Naive B cell (primary cell): ENCODE measurements around the gene ELMO1. TPM values are rescaled to one million over a fixed set of nuclear protein-coding genes. Genes with fewer than 3 reads are reported as not detected.

ENCODE experiments used
- ATAC-seq, 2 donors: fragments of 150-1000 bp; cut with Tn5 transposase; 2 replicates each; pipeline ENCODE4 v1.10.0; 2021; ENCODE audit warnings: low read depth in 2 of 2, mild to moderate bottlenecking in 2 of 2, moderate library complexity in 2 of 2
- DNase-seq: peaks from one replicate; pipeline ENCODE4 v3.0.0; 2022
- H3K27ac Mint-ChIP-seq, 6 donors: one replicate each; pipeline ENCODE4 v1.8.0; 2020 to 2022; ENCODE audit warnings: mild to moderate bottlenecking in 6 of 6, mixed read lengths in 6 of 6, moderate library complexity in 5 of 6, inconsistent platforms in 2 of 6
- H3K27me3 Mint-ChIP-seq, 3 donors: one replicate each; pipeline ENCODE4 v1.8.0; 2021 to 2022; ENCODE audit warnings: mixed read lengths in 3 of 3, mild to moderate bottlenecking in 1 of 3
- H3K36me3 Mint-ChIP-seq, 2 donors: one replicate each; pipeline ENCODE4 v1.8.0; 2020 to 2022; ENCODE audit warnings: mixed read lengths in 2 of 2, inconsistent platforms in 1 of 2, mild to moderate bottlenecking in 1 of 2
- H3K4me1 Mint-ChIP-seq, 3 donors: one replicate each; pipeline ENCODE4 v1.8.0; 2020 to 2022; ENCODE audit warnings: mixed read lengths in 3 of 3, inconsistent platforms in 1 of 3, mild to moderate bottlenecking in 1 of 3, moderate library complexity in 1 of 3
- H3K4me3 Mint-ChIP-seq, 8 donors: one replicate each; pipeline ENCODE4 v1.8.0; 2020 to 2022; ENCODE audit warnings: mild to moderate bottlenecking in 8 of 8, mixed read lengths in 8 of 8, moderate library complexity in 8 of 8, inconsistent platforms in 2 of 8
- H3K9me3 Mint-ChIP-seq, 7 donors: one replicate each; pipeline ENCODE4 v1.8.0; 2020 to 2022; ENCODE audit warnings: mixed read lengths in 7 of 7, mild to moderate bottlenecking in 5 of 7, inconsistent platforms in 2 of 7, moderate library complexity in 1 of 7
- polyA plus RNA-seq, 6 donors: library from polyadenylated mRNA; unstranded; fragments of 300-500 nt; fragmentation: Illumina TruSeq; gene quantifications; one replicate each; pipeline ENCODE4 v1.2.3, GENCODE V29; 2021; ENCODE audit warnings: low read depth in 6 of 6

The ELMO1 gene
- polyA plus RNA-seq, 6 donors from 2014 or later = 42.8 to 69.9 (median 59.5) TPM

DNA sequence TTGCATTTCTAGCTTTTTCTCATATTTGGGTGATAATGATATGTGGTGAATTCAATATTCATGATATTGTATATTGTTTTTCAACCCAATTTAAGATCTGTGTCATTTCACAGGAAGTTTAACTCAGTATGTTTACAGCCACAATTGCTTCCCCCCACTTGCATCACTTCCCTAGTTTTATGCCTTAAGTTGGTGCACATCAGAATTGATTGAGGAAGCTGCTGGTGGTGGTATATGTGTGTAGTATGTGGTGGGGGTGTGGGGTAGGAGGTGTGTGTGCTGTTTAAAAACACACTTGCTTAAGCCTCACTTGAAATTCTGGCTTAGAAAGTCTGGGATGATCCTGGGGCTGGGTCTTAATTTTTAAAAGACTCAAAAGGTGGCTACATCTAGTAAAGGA lies 479.3 kb downstream of the ELMO1 start:
- Mint-ChIP-seq H3K36me3 (peaks cover 0 to 14% of the 10 kb centered on the region in 2 donors), H3K4me3 (peak overlapping the region in 1 of 8 donors; percentile 22), H3K27ac (no peak overlapping the region), H3K27me3 (no peaks in the 10 kb centered on the region), H3K9me3 (peaks cover 0 to 2% (median 0%) of the 10 kb centered on the region in 7 donors), H3K4me1 (peaks cover 25 to 38% (median 32%) of the 10 kb centered on the region in 3 donors)
- peak; percentile 72 to 82 for ATAC-seq
- no peak for DNase-seq

DNA sequence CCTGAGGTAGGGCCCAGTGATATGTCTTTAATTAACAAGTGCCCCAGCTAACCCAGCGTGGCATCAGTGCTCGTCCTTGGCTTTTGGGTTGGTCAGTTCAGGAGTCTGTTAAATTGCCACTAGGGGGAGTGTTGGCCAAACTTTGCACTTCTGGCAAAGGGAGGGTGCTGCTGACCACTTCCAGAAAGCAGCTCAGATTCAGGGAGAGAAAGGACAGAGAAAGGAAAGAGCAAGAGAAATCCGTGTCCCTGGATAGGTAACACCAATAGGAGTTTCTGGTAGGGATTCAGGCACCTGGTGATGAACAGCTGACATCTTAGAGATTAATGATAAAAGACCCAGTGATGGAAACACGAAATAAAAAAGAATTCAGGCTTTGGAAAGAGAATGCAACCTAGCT lies 481.3 kb downstream of the ELMO1 start:
- no peak overlapping the region for H3K4me3 Mint-ChIP-seq
- H3K27me3 Mint-ChIP-seq = no peaks in the 10 kb centered on the region
- no peak for ATAC-seq
- peaks cover 0 to 2% (median 0%) of the 10 kb centered on the region in 7 donors for H3K9me3 Mint-ChIP-seq
- no peak for DNase-seq
- H3K36me3 Mint-ChIP-seq = peaks cover 2 to 14% of the 10 kb centered on the region in 2 donors
- H3K27ac Mint-ChIP-seq = peak overlapping the region in 1 of 6 donors; percentile 8
- peaks cover 25 to 36% (median 34%) of the 10 kb centered on the region in 3 donors for H3K4me1 Mint-ChIP-seq

DNA sequence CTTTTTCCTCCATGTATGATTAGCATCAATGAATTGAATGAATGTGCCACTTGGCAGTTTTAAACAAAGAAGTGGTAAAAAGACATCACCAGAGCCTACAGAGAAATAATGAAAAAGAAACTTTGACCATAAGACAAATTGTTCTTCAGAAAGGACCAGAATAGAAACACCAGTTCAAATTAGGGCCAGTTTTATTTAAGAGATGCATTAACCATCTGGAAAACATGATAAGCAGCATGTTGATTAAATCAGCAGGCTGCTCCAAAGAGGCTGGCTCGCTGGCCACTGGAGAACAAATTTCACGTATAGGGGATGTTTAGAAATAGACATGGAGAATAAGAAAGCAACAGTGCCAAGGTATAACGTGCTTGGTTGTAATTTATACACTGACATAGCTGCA lies 482.0 kb downstream of the ELMO1 start:
- Mint-ChIP-seq H3K27me3 (no peaks in the 10 kb centered on the region), H3K4me1 (peaks cover 25 to 38% (median 38%) of the 10 kb centered on the region in 3 donors), H3K4me3 (no peak overlapping the region), H3K36me3 (peaks cover 8 to 14% of the 10 kb centered on the region in 2 donors), H3K27ac (peak overlapping the region in 1 of 6 donors; percentile 9), H3K9me3 (peaks cover 0 to 2% (median 0%) of the 10 kb centered on the region in 7 donors)
- no peak for ATAC-seq
- no peak for DNase-seq

DNA sequence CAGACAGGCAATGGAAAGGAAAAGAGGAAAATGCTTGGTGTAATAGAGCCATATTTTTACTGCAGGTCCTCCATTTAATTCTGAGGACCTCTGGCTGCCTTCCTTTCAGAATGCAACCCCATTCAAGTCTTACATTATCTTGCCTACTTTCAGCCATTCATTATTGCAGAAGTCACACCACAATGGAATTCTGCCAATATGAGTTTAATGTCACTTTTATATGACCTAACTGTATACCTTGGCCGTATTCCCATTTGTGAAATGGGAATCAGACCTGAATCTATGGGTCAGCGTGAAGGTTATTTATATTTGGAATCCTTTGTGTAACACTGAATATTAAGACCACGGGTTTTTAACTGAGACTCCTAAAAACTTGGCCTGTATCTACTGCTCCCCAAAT lies 482.6 kb downstream of the ELMO1 start:
- ATAC-seq = no peak
- Mint-ChIP-seq H3K36me3 (peaks cover 8 to 12% of the 10 kb centered on the region in 2 donors), H3K27ac (peak overlapping the region in 1 of 6 donors; percentile 9), H3K27me3 (no peaks in the 10 kb centered on the region), H3K9me3 (peaks cover 0 to 2% (median 0%) of the 10 kb centered on the region in 7 donors), H3K4me3 (no peak overlapping the region), H3K4me1 (peaks cover 20 to 39% (median 33%) of the 10 kb centered on the region in 3 donors)
- DNase-seq = no peak

DNA sequence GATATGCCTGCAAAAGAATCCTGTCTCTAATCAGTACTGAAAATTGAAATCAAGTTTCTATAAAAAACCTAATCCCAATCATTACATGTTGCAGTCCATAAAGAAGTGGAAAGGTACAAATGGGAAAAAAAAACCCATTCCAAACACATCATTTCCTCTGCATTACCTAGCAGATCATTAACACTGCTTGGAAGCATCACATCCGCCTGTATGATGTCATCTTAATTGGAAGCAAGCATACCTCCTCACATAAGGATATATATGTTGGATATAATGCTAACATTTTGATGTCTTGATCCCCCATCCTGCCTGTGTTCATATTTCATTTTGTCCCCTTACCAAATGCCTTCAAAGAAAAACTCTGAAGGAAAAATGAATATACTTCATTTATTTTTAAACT lies 483.0 kb downstream of the ELMO1 start:
- Mint-ChIP-seq H3K4me1 (peaks cover 20 to 40% (median 33%) of the 10 kb centered on the region in 3 donors), H3K27ac (no peak overlapping the region), H3K36me3 (peaks cover 7 to 8% of the 10 kb centered on the region in 2 donors), H3K27me3 (no peaks in the 10 kb centered on the region), H3K9me3 (peaks cover 0 to 2% (median 0%) of the 10 kb centered on the region in 7 donors), H3K4me3 (no peak overlapping the region)
- ATAC-seq (no peak), DNase-seq (no peak)

DNA sequence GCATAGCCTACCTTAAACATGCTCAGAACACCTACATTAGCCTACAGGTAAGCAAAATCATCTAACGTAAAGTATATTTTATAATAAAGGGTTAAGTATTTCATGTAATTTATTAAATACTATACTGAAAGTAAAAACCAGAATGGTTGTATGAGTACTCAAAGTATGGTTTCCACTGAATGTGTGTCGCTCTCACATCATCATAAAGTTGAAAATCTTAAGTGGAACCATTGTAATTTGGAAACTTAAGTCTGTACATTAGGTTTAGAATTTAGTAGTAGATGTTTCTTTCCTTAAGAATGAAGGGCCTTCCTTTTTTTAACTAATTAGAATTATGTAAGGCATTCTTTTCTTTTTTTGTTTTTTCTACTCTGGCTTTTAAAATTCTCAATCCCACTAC lies 484.4 kb downstream of the ELMO1 start:
- no peaks in the 10 kb centered on the region for H3K27me3 Mint-ChIP-seq
- peaks cover 0 to 2% (median 0%) of the 10 kb centered on the region in 7 donors for H3K9me3 Mint-ChIP-seq
- no peak overlapping the region for H3K4me3 Mint-ChIP-seq
- H3K4me1 Mint-ChIP-seq = peaks cover 14 to 28% (median 25%) of the 10 kb centered on the region in 3 donors
- no peak overlapping the region for H3K27ac Mint-ChIP-seq
- peaks cover 5 to 8% of the 10 kb centered on the region in 2 donors for H3K36me3 Mint-ChIP-seq
- ATAC-seq (no peak), DNase-seq (no peak)

DNA sequence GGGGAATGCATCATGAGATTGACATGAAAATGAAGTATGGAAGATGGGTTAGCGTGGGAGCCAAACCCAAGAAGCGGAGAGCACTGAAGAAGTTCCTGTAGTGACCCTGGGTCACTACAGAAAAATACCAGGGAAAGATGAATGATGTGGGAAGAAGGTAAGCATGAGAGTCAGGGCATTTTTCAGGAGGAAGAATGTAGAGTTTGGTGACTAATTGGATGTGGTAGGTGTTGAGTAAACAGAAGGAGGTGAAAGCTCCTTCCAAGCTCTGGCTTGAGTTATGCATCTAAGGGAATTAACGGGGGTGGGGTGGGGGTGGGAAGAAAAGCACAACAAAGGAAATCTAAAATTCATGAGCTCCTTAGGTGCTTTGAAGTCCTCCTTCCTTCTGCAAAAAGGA lies 486.3 kb downstream of the ELMO1 start:
- DNase-seq = no peak
- H3K4me3 Mint-ChIP-seq = no peak overlapping the region
- H3K4me1 Mint-ChIP-seq = peaks cover 12 to 24% (median 22%) of the 10 kb centered on the region in 3 donors
- no peak for ATAC-seq
- H3K36me3 Mint-ChIP-seq = peaks cover 3 to 8% of the 10 kb centered on the region in 2 donors
- H3K27ac Mint-ChIP-seq = no peak overlapping the region
- peaks cover 0 to 2% (median 0%) of the 10 kb centered on the region in 7 donors for H3K9me3 Mint-ChIP-seq
- no peaks in the 10 kb centered on the region for H3K27me3 Mint-ChIP-seq

DNA sequence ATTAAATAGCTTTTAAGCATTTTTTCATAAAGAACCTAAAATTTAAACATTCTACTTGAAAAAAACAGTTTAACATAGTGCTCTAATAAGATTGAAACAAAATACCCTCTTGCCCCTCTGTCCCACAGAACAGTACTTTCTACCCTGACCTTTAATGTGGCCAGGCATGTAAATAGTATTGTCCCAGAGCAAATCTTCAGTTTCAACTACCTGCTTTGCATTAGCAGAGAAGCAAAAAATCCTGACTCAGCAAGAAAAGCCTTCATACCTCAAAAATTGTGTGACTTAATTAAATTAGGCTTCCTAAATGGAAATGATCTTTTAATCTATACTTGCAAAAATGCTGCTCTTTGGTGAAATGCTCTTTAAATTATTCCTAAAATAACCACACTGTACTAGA lies 487.0 kb downstream of the ELMO1 start:
- Mint-ChIP-seq H3K27me3 (no peaks in the 10 kb centered on the region), H3K36me3 (peaks cover 0 to 8% of the 10 kb centered on the region in 2 donors), H3K27ac (no peak overlapping the region), H3K9me3 (no peaks in the 10 kb centered on the region), H3K4me1 (peaks cover 11 to 21% (median 20%) of the 10 kb centered on the region in 3 donors), H3K4me3 (no peak overlapping the region)
- no peak for DNase-seq
- ATAC-seq = no peak

DNA sequence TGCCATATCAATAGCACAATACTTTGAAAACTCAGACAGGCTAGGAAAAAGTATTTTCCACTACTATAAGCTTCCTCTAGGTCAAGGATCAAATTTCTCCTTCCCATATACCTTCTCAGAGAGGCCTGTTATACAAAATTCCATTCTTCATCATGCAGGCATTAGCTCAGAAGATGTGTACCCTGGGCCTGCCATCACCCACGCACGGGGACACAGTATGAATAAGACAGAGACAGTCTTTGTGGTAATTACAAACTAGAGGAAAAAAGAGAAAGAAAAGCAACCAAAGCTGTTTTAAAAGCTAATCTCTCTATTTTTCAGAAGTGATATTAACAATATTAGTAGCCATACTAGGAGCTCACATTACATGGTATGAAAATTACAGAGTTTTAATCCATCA lies 487.6 kb downstream of the ELMO1 start:
- Mint-ChIP-seq H3K4me1 (peaks cover 11 to 24% (median 21%) of the 10 kb centered on the region in 3 donors), H3K9me3 (no peaks in the 10 kb centered on the region), H3K36me3 (peaks cover 0 to 8% of the 10 kb centered on the region in 2 donors), H3K27ac (peak overlapping the region in 1 of 6 donors; percentile 39), H3K27me3 (no peaks in the 10 kb centered on the region), H3K4me3 (no peak overlapping the region)
- ATAC-seq (no peak), DNase-seq (no peak)

DNA sequence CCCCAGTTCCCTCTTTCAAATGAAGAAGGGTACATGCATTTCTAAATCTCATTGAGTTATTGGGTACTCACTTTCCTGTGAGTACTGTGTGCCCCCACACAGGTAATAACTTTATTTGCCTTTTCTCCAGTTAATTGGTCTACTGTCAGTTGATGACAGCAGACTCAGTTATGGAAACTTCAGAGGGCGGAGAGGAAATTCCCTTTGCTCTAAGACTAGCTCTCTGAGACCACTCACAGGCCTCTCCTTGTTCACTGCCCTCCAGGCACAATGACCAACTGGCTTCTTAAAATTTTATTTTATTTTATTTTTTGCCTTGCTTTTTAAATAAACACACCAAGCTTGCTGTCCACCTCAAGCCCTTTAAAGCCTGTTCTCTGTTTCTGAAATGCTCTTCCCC lies 488.6 kb downstream of the ELMO1 start:
- Mint-ChIP-seq H3K27me3 (no peaks in the 10 kb centered on the region), H3K36me3 (peaks cover 0 to 8% of the 10 kb centered on the region in 2 donors), H3K4me3 (no peak overlapping the region), H3K9me3 (no peaks in the 10 kb centered on the region), H3K4me1 (peaks cover 11 to 28% (median 27%) of the 10 kb centered on the region in 3 donors), H3K27ac (peak overlapping the region in 1 of 6 donors; percentile 28)
- ATAC-seq (no peak), DNase-seq (no peak)

DNA sequence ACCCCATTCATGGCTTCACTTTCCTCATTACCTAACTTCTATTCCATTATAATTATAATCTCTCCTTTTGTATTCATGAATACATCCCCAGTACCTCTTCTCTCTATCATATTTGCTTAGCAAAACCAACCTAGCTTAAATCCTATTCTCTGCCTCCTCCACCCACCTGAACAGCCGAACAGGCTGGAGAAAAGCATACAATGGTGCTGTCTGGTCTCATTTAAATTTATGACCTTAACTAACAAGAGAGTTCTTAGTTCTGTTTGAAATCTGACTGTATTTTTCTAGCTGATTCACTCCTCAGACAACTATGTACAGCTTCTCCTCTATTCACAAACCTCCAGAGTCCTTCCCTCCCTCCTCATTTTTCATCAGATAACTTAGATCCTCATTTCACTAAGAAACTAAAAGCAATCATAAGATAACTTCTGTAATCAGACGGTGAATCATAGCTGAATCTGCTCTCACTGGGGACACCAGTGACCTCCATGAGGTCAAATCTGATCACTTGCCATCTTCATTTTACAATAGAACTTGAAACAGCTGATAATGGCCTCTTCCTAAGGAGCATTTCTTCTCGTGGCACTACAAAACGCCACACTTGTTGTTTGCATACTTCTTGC lies 490.4 kb downstream of the ELMO1 start:
- Mint-ChIP-seq H3K4me1 (peaks cover 9 to 20% (median 19%) of the 10 kb centered on the region in 3 donors), H3K36me3 (peaks cover 0 to 8% of the 10 kb centered on the region in 2 donors), H3K27ac (no peak overlapping the region), H3K4me3 (no peak overlapping the region), H3K27me3 (no peaks in the 10 kb centered on the region), H3K9me3 (no peaks in the 10 kb centered on the region)
- no peak for ATAC-seq
- no peak for DNase-seq

DNA sequence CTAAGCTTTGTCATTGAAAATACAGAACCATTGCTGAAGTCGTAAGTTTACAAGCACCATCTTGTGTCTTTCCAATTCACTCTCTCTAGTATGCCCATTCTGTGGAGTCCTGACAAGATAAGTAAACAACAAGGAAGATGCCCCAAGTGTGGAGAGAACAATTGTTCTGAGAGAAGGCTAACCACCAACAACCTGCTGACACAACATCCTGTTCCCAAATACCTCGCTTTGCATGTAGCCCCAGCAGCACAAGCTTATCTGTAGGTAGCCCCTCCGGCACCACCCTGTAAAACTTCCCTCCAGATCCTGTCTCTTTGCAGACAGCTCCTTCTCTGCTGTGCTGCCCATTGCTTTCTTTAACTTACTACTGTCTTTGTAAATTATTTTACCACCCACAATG lies 491.0 kb downstream of the ELMO1 start:
- no peaks in the 10 kb centered on the region for H3K27me3 Mint-ChIP-seq
- DNase-seq (no peak), ATAC-seq (no peak)
- H3K4me3 Mint-ChIP-seq = no peak overlapping the region
- peaks cover 9 to 20% (median 19%) of the 10 kb centered on the region in 3 donors for H3K4me1 Mint-ChIP-seq
- peaks cover 0 to 2% (median 0%) of the 10 kb centered on the region in 7 donors for H3K9me3 Mint-ChIP-seq
- peaks cover 0 to 7% of the 10 kb centered on the region in 2 donors for H3K36me3 Mint-ChIP-seq
- H3K27ac Mint-ChIP-seq = no peak overlapping the region

DNA sequence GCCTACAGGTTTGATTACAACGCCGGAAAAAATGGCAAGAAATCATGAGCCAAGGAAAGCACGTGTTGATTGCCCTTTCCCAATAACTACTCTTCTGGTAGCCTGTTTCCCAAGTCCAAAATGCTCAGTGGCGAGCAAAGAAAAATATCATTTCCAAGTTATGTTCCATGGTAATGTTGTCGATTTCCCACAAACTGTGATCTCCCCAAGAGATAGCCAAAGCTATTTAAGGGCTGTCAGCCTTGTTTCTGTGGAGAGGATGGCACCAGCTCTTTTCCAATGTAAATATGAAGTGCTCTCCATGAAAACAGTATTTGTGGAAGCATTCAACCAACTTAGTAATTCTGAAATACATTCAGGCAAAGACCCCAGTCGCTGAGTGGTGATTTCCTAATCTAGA lies 491.9 kb downstream of the ELMO1 start:
- Mint-ChIP-seq H3K27me3 (no peaks in the 10 kb centered on the region), H3K4me1 (peaks cover 9 to 17% (median 13%) of the 10 kb centered on the region in 3 donors), H3K36me3 (peaks cover under 1 to 2% of the 10 kb centered on the region in 2 donors), H3K9me3 (peaks cover 0 to 2% (median 0%) of the 10 kb centered on the region in 7 donors), H3K27ac (no peak overlapping the region), H3K4me3 (no peak overlapping the region)
- ATAC-seq (no peak), DNase-seq (no peak)

DNA sequence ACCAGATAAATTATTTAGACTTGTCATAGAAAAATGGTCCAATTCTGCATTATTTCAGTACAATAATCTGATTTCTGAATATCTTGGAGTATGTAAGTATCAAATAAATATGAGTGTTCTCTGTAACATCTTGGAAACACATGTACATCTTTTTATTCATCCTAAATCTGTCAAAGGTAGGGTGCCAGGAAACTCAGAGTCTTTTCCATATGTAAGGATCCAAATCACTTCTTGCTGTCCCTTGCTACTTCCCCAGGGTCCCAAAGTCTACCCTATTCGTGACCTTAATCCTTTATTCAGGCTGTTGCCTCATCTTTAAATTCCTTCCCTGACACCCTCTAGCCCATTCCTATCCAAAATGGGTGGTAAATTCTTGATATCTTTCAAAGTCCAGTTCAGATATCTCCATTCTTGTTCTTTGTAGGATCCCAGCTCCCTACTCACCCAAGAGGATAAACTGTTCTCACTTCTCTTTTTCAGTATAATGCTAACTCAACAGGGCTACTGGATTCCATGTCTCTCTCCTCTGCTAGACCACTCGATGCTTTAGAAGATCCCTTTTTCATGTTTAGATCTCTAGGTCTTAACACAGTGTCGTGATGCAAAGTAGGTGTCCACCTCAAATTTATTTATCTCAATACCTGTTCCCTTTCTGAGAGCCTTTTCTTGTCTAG lies 493.1 kb downstream of the ELMO1 start:
- Mint-ChIP-seq H3K4me1 (peaks cover 2 to 23% (median 8%) of the 10 kb centered on the region in 3 donors), H3K4me3 (no peak overlapping the region), H3K27ac (peak overlapping the region in 2 of 6 donors; percentile 32 to 76), H3K27me3 (no peaks in the 10 kb centered on the region), H3K36me3 (peaks cover 10 to 14% of the 10 kb centered on the region in 2 donors), H3K9me3 (peaks cover 0 to 2% (median 0%) of the 10 kb centered on the region in 7 donors)
- DNase-seq (no peak), ATAC-seq (no peak)
